Measurements from ENCODE around the gene SH3RF3.

DNA sequence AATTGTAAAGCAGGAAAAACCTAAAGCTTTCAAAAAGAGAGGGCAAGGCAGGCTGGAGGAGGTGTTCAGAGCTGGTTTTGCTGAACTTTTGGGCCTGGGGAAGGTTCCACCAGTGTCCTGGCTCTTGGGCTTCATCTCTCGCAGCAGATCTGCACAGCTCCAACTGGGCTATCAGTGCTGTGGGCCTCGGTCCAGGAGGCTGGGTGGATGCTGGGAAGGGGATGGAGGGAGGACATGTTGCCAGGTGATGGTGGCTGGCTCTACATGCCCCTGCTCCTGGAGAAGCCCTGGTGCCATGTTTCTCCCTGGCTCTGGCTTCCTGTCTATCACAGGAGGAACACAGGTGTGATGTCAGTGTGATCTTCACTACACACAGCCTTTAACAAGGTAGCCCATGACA, 187.1 kb downstream of the SH3RF3 start:
- TF ChIP-seq, protein P1, sequence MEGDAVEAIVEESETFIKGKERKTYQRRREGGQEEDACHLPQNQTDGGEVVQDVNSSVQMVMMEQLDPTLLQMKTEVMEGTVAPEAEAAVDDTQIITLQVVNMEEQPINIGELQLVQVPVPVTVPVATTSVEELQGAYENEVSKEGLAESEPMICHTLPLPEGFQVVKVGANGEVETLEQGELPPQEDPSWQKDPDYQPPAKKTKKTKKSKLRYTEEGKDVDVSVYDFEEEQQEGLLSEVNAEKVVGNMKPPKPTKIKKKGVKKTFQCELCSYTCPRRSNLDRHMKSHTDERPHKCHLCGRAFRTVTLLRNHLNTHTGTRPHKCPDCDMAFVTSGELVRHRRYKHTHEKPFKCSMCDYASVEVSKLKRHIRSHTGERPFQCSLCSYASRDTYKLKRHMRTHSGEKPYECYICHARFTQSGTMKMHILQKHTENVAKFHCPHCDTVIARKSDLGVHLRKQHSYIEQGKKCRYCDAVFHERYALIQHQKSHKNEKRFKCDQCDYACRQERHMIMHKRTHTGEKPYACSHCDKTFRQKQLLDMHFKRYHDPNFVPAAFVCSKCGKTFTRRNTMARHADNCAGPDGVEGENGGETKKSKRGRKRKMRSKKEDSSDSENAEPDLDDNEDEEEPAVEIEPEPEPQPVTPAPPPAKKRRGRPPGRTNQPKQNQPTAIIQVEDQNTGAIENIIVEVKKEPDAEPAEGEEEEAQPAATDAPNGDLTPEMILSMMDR (IDR thresholded peaks at IDR 0.05 in 2 of 3, conservative IDR thresholded peaks at IDR 0.05 in 1 of 3; ENCODE audit: borderline replicate concordance in 1 of 3, insufficient read depth in 1 of 3, low read depth in 2 of 3, low read length in 2 of 3): no peak
- TF ChIP-seq, protein P2, sequence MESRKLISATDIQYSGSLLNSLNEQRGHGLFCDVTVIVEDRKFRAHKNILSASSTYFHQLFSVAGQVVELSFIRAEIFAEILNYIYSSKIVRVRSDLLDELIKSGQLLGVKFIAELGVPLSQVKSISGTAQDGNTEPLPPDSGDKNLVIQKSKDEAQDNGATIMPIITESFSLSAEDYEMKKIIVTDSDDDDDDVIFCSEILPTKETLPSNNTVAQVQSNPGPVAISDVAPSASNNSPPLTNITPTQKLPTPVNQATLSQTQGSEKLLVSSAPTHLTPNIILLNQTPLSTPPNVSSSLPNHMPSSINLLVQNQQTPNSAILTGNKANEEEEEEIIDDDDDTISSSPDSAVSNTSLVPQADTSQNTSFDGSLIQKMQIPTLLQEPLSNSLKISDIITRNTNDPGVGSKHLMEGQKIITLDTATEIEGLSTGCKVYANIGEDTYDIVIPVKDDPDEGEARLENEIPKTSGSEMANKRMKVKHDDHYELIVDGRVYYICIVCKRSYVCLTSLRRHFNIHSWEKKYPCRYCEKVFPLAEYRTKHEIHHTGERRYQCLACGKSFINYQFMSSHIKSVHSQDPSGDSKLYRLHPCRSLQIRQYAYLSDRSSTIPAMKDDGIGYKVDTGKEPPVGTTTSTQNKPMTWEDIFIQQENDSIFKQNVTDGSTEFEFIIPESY (IDR thresholded peaks at IDR 0.05; ENCODE audit: extremely low read depth, insufficient replicate concordance, low read length): no peak
- TF ChIP-seq POLR2A (IDR thresholded peaks at IDR 0.05; ENCODE audit: borderline replicate concordance, extremely low read depth, insufficient read depth, insufficient read length): no peak
- TF ChIP-seq ELF1 (IDR thresholded peaks at IDR 0.05; ENCODE audit: borderline replicate concordance, low read depth): no peak
- no peak for TF ChIP-seq EZH2phosphoT487 (IDR thresholded peaks at IDR 0.05; ENCODE audit: borderline replicate concordance)
- no peak for TF ChIP-seq POLR2AphosphoS5 (IDR thresholded peaks at IDR 0.05; ENCODE audit: low read depth, low read length)
- no peak for TF ChIP-seq EZH2 (IDR thresholded peaks at IDR 0.05)
- TF ChIP-seq JUND (IDR thresholded peaks at IDR 0.05): no peak
- no peak for TF ChIP-seq RAD21 (IDR thresholded peaks at IDR 0.05; ENCODE audit: low read depth)
- no peak for TF ChIP-seq CEBPB (IDR thresholded peaks at IDR 0.05; ENCODE audit: low read depth)
- TF ChIP-seq, protein P3, sequence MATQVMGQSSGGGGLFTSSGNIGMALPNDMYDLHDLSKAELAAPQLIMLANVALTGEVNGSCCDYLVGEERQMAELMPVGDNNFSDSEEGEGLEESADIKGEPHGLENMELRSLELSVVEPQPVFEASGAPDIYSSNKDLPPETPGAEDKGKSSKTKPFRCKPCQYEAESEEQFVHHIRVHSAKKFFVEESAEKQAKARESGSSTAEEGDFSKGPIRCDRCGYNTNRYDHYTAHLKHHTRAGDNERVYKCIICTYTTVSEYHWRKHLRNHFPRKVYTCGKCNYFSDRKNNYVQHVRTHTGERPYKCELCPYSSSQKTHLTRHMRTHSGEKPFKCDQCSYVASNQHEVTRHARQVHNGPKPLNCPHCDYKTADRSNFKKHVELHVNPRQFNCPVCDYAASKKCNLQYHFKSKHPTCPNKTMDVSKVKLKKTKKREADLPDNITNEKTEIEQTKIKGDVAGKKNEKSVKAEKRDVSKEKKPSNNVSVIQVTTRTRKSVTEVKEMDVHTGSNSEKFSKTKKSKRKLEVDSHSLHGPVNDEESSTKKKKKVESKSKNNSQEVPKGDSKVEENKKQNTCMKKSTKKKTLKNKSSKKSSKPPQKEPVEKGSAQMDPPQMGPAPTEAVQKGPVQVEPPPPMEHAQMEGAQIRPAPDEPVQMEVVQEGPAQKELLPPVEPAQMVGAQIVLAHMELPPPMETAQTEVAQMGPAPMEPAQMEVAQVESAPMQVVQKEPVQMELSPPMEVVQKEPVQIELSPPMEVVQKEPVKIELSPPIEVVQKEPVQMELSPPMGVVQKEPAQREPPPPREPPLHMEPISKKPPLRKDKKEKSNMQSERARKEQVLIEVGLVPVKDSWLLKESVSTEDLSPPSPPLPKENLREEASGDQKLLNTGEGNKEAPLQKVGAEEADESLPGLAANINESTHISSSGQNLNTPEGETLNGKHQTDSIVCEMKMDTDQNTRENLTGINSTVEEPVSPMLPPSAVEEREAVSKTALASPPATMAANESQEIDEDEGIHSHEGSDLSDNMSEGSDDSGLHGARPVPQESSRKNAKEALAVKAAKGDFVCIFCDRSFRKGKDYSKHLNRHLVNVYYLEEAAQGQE (IDR thresholded peaks at IDR 0.05; ENCODE audit: low read depth): no peak
- TF ChIP-seq ZFX (IDR thresholded peaks at IDR 0.05): no peak
- no peak for TF ChIP-seq TCF7L2 (IDR thresholded peaks at IDR 0.05; ENCODE audit: borderline replicate concordance, extremely low read depth, insufficient read depth, insufficient read length)

All from HCT116 (cell line).